ENCODE measurements around the gene BRI3. TPM values are rescaled to one million over a fixed set of nuclear protein-coding genes. Genes with fewer than 3 reads are reported as not detected.
A peak's percentile ranks its signal among the peaks of the same experiment; 100 is the strongest.

Gene BRI3
- total and polyA plus RNA-seq, 2 of the 4 experiments (the other 2 are of a cell fraction) = 24.7 to 68.3 TPM

DNA sequence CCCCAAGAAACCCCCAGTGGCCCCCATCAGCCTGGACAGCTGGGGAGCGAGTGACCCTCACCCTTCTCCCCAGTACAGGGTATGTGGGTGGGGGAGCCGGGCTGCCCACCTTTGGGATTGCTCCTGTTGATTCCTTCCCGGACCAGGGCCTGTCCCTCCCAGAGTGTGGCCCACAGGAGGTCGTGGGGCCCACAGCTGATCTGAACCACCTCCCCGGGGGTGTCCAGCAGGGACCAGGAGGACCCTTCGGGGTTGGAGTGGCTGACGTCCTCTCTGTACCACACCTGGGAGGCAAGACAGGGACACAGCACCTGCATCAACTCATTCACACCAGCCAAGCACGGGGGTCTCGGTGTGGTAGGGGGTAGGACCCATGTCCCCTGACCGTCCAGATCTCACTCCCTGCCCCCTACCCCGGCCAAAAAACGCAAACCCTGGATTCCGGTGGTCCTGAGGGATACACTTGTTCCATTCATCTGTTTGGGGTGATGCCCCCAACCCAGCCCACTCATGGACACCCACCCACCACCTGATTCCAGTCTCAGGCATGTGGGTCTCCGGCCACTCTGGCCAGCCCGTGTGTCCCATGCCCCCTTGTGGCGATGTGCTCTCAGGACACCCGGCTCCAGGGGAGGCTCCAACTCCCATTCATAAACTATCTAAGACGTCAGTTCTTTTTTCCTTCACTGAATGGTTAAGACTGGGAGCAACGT is 40.4 kb upstream of the BRI3 start:
- intact Hi-C loops (cut with micrococcal nuclease) = loop anchor here (1.0 kb wide), 1 partner anchor 220 kb away; no protein-coding TSS in a partner anchor
- Histone ChIP-seq H3K27me3 (ENCODE audit: control insufficient read depth, insufficient read depth, low read length) (no peaks in the 10 kb centered on the region), H3K23ac (ENCODE audit: low read depth, low read length) (no peak overlapping the region), H2AFZ (replicated peaks; ENCODE audit: low read length, poor library complexity) (peak overlapping the region; percentile 13), H3K18ac (ENCODE audit: low read depth, low read length) (no peak overlapping the region), H4K5ac (ENCODE audit: low read depth, low read length) (no peak overlapping the region), H2BK15ac (ENCODE audit: low read depth, low read length) (no peak overlapping the region), H2AK9ac (replicated peaks; ENCODE audit: low read depth, low read length, poor library complexity) (peak overlapping the region; percentile 55), H3K4me1 (ENCODE audit: control insufficient read depth, insufficient read depth, low read length) (no peaks in the 10 kb centered on the region), H3K79me1 (ENCODE audit: low read depth in 1 of 2, low read length in 2 of 2) (0 out of 4 replicates have a peak, but pooled peaks cover 0 to 4% of the 10 kb centered on the region in 2 experiments), H3K4ac (ENCODE audit: low read depth, low read length) (no peak overlapping the region), H3K27ac (ENCODE audit: insufficient read depth, low read length) (no peak overlapping the region), H3K4me2 (ENCODE audit: low read depth, low read length) (no peak overlapping the region), H2BK5ac (ENCODE audit: low read depth, low read length, poor library complexity, severe bottlenecking) (no peak overlapping the region), H3K4me3 (ENCODE audit: insufficient read depth, low read depth, low read length) (no peak overlapping the region), H2BK120ac (ENCODE audit: low read depth, low read length) (no peak overlapping the region), H4K20me1 (ENCODE audit: insufficient read depth, low read length) (no peaks in the 10 kb centered on the region), H2AK5ac (ENCODE audit: low read depth, low read length) (no peak overlapping the region), H3K9me1 (ENCODE audit: insufficient read depth, low read length) (peaks cover 6% of the 10 kb centered on the region; the same call in 1 of the 2 replicates), H3K9ac (ENCODE audit: low read depth, low read length) (no peak overlapping the region), H4K8ac (ENCODE audit: low read depth in 2 of 2, low read length in 2 of 2) (no peak overlapping the region), H3K14ac (replicated peaks; ENCODE audit: low read depth, low read length) (no peak overlapping the region), H2BK20ac (ENCODE audit: low read depth, low read length) (0 out of 2 replicates have a peak overlapping the region, but pooled peaks have one; percentile 45), H4K91ac (ENCODE audit: insufficient read depth, low read depth, low read length) (no peak overlapping the region), H3K9me3 (ENCODE audit: control insufficient read depth, insufficient read depth, low read length) (no peaks in the 10 kb centered on the region), H3K56ac (ENCODE audit: extremely low read depth, insufficient read depth, low read length) (no peak overlapping the region), H3K36me3 (ENCODE audit: control insufficient read depth, insufficient read depth, low read length) (peaks cover 33% of the 10 kb centered on the region)
- peak; percentile 28 for DNase-seq
- no TSS peak for BruUV-seq (replicated peaks)
- TF ChIP-seq, protein P1, sequence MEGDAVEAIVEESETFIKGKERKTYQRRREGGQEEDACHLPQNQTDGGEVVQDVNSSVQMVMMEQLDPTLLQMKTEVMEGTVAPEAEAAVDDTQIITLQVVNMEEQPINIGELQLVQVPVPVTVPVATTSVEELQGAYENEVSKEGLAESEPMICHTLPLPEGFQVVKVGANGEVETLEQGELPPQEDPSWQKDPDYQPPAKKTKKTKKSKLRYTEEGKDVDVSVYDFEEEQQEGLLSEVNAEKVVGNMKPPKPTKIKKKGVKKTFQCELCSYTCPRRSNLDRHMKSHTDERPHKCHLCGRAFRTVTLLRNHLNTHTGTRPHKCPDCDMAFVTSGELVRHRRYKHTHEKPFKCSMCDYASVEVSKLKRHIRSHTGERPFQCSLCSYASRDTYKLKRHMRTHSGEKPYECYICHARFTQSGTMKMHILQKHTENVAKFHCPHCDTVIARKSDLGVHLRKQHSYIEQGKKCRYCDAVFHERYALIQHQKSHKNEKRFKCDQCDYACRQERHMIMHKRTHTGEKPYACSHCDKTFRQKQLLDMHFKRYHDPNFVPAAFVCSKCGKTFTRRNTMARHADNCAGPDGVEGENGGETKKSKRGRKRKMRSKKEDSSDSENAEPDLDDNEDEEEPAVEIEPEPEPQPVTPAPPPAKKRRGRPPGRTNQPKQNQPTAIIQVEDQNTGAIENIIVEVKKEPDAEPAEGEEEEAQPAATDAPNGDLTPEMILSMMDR (conservative IDR thresholded peaks at IDR 0.05; ENCODE audit: low read depth, low read length) = peak; percentile 69
- TF ChIP-seq SMC3 (IDR thresholded peaks at IDR 0.05; ENCODE audit: low read depth, low read length) (peak; percentile 63), RAD21 (IDR thresholded peaks at IDR 0.05; ENCODE audit: low read length) (peak; percentile 62), MAZ (IDR thresholded peaks at IDR 0.05; ENCODE audit: borderline replicate concordance, low read depth, low read length) (0 out of 2 replicates have a peak, but pooled peaks have one; percentile 28), CEBPB (IDR thresholded peaks at IDR 0.05; ENCODE audit: low read depth, low read length) (no peak)
- TF ChIP-seq, protein P2, sequence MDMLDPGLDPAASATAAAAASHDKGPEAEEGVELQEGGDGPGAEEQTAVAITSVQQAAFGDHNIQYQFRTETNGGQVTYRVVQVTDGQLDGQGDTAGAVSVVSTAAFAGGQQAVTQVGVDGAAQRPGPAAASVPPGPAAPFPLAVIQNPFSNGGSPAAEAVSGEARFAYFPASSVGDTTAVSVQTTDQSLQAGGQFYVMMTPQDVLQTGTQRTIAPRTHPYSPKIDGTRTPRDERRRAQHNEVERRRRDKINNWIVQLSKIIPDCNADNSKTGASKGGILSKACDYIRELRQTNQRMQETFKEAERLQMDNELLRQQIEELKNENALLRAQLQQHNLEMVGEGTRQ (IDR thresholded peaks at IDR 0.05; ENCODE audit: low read depth, low read length) = no peak
- in situ Hi-C loops (cut with MboI; ENCODE audit: low sequenced_read_pairs) = no loop called here
- ChIA-PET CTCF (interaction anchor here (0.7 kb wide), 1 partner anchor 9 kb away, joined by 3 read pairs; no protein-coding TSS in a partner anchor), POLR2A (ENCODE audit: unreplicated experiment) (no interaction called here)
- peak; percentile 95 for ATAC-seq (ENCODE audit: low read depth)
- WGBS, 2 experiments (ENCODE audit: extremely low coverage in 2 of 2, insufficient read length in 1 of 2) = no CpG with 5 or more reads among the region's 19 CpGs
- dilution Hi-C loops (cut with HindIII; ENCODE audit: low sequenced_read_pairs, unreplicated experiment) = no loop called here

Data from IMR-90 (cell line).